SH-SY5Y (cell line): ENCODE measurements around the gene EFCAB3.

ENCODE experiments used
- GATA2 ChIP-seq: IDR thresholded peaks from 2 replicates; pipeline ENCODE4 v1.6.1; 2011; ENCODE audit warnings: mild to moderate bottlenecking, low read depth, low read length
- GATA3 ChIP-seq: IDR thresholded peaks from 2 replicates; pipeline ENCODE4 v1.6.1; 2011; ENCODE audit warnings: low read depth, mild to moderate bottlenecking, low read length, moderate library complexity

DNA sequence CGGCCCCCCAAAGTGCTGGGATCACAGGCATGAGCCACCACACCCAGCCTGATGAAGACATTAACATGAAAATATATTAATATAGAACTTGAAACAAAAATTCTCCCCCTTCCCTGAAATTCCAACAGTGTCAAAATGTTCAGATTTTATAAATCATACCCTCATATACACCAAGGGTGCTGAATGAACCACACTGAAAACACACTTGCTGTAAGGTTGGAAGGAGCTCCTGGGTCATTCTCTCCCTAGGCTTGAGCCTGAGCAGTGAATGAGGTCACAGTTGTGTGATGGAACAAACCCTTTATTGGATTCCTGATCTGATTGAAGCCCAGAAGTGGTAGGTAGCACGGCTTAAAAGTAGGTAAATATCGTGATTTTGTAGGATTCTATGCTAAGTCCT is at the start of gene EFCAB3:
- TF ChIP-seq GATA2 (no peak), GATA3 (no peak)
